Esophagus (tissue), 2 donors: ENCODE results near the gene NUTM2D. TPM values are rescaled to one million over a fixed set of nuclear protein-coding genes. Genes with fewer than 3 reads are reported as not detected.
"Not testable (repeated sequence)": the region's sequence is repeated elsewhere in the genome, so short reads cannot be mapped to it uniquely, and the experiment has no call there.

Experiments used
- H3K27ac ChIP-seq, 2 donors: one replicate each; pipeline ENCODE4 v1.5.1; 2013; ENCODE audit warnings: low read depth in 2 of 2, mild to moderate bottlenecking in 2 of 2, inconsistent platforms in 1 of 2, low read length in 1 of 2, moderate library complexity in 1 of 2
- H3K27me3 ChIP-seq, 2 donors: one replicate each; pipeline ENCODE4 v1.6.1; 2013; ENCODE audit warnings: low read length in 2 of 2, control low read depth in 1 of 2, mild to moderate bottlenecking in 1 of 2; ENCODE audit not compliant: insufficient read depth in 2 of 2, control insufficient read depth in 1 of 2
- H3K36me3 ChIP-seq, 2 donors: one replicate each; pipeline ENCODE4 v1.6.1; 2013; ENCODE audit warnings: low read length in 1 of 2; ENCODE audit not compliant: control insufficient read depth in 2 of 2, insufficient read depth in 2 of 2
- H3K4me1 ChIP-seq, 2 donors: one replicate each; pipeline ENCODE4 v1.6.1; 2013; ENCODE audit warnings: low read length in 1 of 2; ENCODE audit not compliant: control insufficient read depth in 2 of 2, insufficient read depth in 2 of 2
- H3K4me3 ChIP-seq, 2 donors: one replicate each; pipeline ENCODE4 v1.5.1; 2013; ENCODE audit warnings: low read length in 2 of 2, mild to moderate bottlenecking in 2 of 2, low read depth in 1 of 2, moderate library complexity in 1 of 2
- H3K9me3 ChIP-seq, 2 donors: one replicate each; pipeline ENCODE4 v1.6.1; 2013; ENCODE audit warnings: mild to moderate bottlenecking in 2 of 2, low read depth in 1 of 2, low read length in 1 of 2, moderate library complexity in 1 of 2; ENCODE audit not compliant: control insufficient read depth in 2 of 2, insufficient read depth in 1 of 2
- WGBS, 2 donors: extraction: QIAGEN DNeasy Blood & Tissue Kit; methylation state at CpG; one replicate each; pipeline ENCODE4 v1.1.7; 2013; 5-methylcytosine and 5-hydroxymethylcytosine counted together
- polyA plus RNA-seq, 2 donors: library from polyadenylated mRNA; stranded (reverse); fragments of 200-250 nt; gene quantifications; one replicate each; pipeline ENCODE4 v1.2.3, GENCODE V29; 2013
- donor health status: healthy with polysubstance abuse.
- donor health status: Bipolar disorder and iron deficiency.

The NUTM2D gene
- polyA plus RNA-seq, 2 donors: 1.6 to 7.0 TPM

DNA sequence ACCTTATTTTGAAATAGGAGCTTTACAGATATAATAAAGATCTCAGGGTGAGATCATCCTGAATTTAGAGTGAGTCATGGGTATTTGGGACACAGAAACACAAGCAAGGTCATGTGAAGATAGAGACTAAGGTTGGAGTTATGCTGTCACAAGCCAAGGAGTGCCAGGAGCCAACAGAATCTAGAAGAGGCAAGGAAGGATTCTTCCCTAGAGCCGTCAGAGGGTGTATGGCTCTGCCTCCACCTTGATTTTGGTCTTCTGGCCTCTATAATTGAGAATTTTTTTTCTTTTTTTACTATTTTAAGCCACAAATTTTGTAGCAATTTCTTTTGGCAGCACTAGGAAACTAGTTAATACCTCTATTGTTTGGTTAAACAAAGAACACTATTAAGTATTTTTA lies 24.9 kb upstream of the NUTM2D start:
- H3K4me1 ChIP-seq, H3K27ac ChIP-seq, H3K4me3 ChIP-seq, H3K9me3 ChIP-seq, H3K36me3 ChIP-seq, H3K27me3 ChIP-seq: not testable (repeated sequence)
- 67 to 70% methylated on average over 1 of the region's 1 CpG for WGBS, 2 donors

DNA sequence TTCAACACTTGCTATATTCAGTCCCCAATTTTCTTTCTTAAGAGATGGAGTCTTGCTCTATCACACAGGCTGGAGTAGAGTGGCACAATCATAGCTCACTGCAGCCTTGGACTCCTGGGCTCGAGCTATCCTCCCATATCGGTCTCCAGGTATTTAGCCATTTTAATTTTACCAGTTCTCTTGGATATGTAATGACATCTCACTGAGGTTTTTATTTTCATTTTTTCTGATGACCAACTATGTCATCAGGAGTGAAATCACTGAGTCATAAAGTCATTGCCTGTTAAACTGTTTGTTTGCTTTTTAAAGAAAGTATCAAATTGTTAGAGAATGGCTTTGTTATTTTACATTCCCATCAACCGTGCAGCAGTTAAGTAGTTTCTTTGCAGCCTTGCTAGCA lies 17.1 kb upstream of the NUTM2D start:
- not testable (repeated sequence) for H3K27me3 ChIP-seq, H3K4me3 ChIP-seq, H3K4me1 ChIP-seq, H3K9me3 ChIP-seq, H3K36me3 ChIP-seq, H3K27ac ChIP-seq
- 59 to 63% methylated on average over 3 of the region's 3 CpGs for WGBS, 2 donors

DNA sequence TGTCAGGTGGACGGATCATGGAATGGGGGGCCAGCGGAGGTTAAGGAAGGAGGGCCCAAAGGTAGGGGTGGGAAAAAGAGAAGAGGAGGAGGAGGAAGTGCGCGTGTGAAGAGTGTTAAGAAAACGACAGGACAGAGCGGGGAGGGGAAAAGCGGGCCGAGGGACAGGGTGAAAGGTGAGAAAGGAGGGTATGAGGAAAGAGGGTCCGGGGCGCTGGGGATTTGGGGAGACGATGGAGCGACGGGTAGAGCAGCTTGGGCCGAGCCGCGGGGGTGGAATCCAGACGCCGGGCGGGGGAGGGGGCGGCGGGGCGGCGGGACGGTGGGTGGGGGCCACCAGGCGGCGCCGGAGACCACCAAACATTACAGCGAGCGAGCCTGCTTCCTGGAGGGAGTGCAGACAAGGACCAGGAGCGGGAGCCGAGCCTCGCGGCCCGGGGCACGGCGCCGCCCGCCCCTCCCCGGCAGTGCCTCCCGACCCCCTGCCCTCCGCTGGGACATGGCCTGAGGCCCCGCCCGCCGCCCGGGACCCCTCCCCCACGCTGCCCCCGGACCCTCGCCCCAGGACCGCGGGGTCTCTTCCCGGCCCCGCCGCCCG lies 15.9 kb upstream of the NUTM2D start:
- WGBS, 2 donors: 0 to 1% methylated on average over 8 to 14 of the region's 54 CpGs
- not testable (repeated sequence) for H3K36me3 ChIP-seq, H3K27ac ChIP-seq, H3K4me1 ChIP-seq, H3K9me3 ChIP-seq, H3K27me3 ChIP-seq
- peak overlapping the region; percentile 52 to 57 for H3K4me3 ChIP-seq

DNA sequence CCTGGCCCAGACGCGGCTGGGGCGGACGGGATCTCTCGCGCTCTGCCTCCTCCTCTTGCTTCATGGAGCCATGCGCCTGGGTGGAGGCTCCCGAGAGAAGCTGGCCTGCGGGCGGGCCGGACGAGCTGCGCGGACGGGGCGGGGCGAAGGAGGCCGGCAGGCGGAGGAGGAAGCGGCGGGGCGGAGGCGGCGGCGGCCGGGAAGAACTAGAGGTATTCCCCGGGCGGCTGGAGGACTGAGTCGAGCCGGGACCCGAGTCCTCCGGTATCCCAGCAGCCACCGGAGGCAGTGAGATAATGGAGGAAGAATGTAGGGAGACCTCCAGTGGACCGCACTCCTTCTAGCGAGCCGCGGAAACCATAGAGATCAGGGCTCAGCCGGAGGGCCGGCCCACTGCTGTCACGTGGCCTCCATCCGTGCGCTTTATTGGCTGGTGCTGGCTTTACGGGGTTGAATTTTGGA lies 15.3 kb upstream of the NUTM2D start:
- Histone ChIP-seq H3K27ac (peak overlapping the region; percentile 81 to 86), H3K4me3 (peak overlapping the region; percentile 52 to 57)
- H3K4me1 ChIP-seq, H3K27me3 ChIP-seq, H3K36me3 ChIP-seq, H3K9me3 ChIP-seq: not testable (repeated sequence)
- WGBS, 2 donors: 1% methylated on average over 24 to 41 of the region's 43 CpGs

DNA sequence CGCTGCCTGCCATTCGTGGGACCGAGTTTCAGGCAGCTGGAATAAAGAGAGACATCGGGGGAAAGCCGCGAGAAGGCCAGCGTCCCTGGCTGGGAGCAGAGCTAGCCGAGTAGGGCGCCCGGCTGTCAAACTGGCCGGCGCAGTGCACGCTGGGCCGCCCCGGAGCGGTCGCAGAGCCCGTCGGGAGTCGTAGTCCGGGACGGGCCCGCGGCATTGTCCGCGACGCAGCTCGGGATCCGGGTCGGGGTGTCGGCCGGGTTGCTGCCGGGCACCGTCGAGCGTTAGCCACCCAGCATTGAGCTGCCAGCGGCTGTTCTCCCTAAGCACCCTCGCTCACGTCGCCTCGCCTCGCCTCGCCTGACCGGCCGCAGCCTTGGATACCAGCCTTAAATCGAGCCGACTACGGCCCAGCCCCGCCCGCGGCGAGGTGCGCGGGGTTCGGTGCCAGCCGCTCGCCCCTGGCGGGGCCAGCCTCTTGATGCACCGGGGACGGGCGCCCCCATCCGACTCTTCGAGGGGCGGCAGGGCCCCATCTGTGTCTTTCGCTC lies 14.8 kb upstream of the NUTM2D start:
- H3K36me3 ChIP-seq, H3K4me1 ChIP-seq, H3K9me3 ChIP-seq, H3K27me3 ChIP-seq: not testable (repeated sequence)
- WGBS, 2 donors: 0% methylated on average over 34 to 60 of the region's 65 CpGs
- H3K4me3 ChIP-seq: peak overlapping the region; percentile 42 to 53
- H3K27ac ChIP-seq: peak overlapping the region; percentile 70 to 81

DNA sequence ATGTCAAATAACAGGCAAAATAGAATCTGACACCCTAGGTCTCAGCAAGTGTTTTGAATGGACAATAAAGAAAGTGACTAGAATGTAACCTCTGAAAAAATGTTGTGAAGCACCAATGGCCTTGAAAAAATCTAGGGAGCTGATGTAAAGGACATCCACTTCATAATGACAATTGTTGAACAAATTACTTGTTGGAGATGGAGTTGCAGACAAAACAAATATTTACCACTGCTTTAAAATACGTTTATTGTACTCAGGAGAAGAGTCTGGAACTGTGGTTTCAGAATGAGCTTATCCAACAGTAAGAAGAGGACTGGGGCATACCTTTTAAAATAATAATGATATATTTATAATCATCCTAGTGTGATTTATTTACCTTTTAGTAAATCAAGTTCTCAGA lies 11.8 kb upstream of the NUTM2D start:
- not testable (repeated sequence) for H3K4me1 ChIP-seq, H3K4me3 ChIP-seq, H3K27me3 ChIP-seq, H3K9me3 ChIP-seq, H3K27ac ChIP-seq, H3K36me3 ChIP-seq
- WGBS, 2 donors: 61 to 63% methylated on average over 1 of the region's 1 CpG

DNA sequence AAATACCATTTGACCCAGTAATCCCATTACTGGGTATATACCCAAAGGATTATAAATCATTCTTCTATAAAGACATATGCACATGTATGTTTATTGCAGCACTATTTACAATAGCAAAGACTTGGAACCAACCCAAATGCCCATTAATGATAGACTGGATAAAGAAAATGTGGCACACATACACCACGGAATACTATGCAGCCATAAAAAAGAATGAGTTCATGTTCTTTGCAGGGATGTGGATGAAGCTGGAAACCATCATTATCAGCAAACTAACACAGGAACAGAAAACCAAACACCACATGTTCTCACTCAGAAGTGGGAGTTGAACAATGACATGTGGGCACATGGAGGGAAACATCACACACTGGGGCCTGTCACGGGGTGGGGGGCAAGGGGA lies 7.4 kb upstream of the NUTM2D start:
- not testable (repeated sequence) for H3K9me3 ChIP-seq, H3K27ac ChIP-seq, H3K36me3 ChIP-seq, H3K4me1 ChIP-seq, H3K27me3 ChIP-seq, H3K4me3 ChIP-seq
- WGBS, 2 donors: 88 to 94% methylated on average over 2 of the region's 2 CpGs

DNA sequence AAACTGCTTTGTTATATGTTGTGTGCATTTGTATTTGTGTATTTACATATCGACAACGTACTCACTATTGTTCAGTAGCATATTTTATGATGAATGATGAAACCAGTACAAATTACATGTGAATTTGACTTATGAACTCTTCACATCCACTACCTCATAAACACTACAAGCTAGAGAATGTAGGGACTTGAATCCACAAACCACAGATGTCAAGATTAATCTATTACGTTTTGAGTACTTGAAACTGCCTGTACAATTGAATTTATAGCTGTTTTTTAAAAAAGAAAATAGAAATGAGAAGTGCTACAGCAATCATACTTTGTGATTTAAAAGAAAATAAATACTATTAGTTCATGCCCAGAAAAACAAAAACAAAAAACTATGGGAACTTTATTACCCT lies 4.7 kb upstream of the NUTM2D start:
- H3K9me3 ChIP-seq, H3K27ac ChIP-seq: not testable (repeated sequence)
- 63 to 68% methylated on average over 3 of the region's 3 CpGs for WGBS, 2 donors

DNA sequence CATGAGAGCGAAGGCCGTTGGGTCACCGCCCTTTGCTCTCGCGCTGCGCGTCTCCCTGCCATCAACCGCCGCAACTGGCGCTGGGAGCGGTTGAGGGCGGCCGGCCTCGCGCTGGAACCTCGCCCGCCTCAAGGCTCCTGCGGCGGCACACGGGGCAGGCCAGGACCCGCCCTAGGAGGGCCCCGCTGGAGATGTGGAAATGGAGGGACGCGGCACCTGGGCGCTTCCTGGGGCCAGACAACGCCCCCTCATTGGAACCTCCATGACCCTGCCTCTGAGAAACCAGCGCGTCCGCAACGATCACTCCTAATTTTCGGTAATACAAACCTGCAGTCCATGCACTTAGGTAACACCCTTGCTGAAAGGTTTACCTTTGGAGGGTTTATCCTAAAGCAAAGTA lies 2.4 kb upstream of the NUTM2D start:
- not testable (repeated sequence) for H3K36me3 ChIP-seq, H3K27ac ChIP-seq, H3K9me3 ChIP-seq, H3K27me3 ChIP-seq, H3K4me3 ChIP-seq, H3K4me1 ChIP-seq
- 88 to 89% methylated on average over 13 to 20 of the region's 31 CpGs for WGBS, 2 donors

More for the DNA sequence above, 4.7 kb upstream of the NUTM2D start:
- not testable (repeated sequence) for H3K27me3 ChIP-seq, H3K4me3 ChIP-seq, H3K4me1 ChIP-seq, H3K36me3 ChIP-seq

DNA sequence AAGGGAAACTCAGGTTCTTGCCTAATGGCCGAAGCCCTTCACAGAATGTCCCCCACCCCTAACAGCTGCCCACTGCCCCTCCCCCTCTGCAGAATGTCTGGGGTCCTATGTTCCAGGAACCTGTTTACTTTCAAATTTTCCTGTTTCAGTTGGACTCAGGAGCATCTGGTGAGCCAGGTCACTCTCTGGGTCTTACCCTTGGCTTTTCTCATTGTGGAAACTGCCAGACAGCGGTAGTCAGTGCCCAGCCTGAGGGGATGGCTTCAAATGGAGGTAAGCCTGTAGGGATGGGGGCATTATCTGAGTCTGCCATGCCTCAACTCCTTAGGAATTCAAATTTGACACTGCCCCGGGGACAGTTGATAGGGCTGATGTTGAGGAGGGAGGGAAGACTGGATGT lies 615 bp downstream of the NUTM2D start:
- H3K27me3 ChIP-seq, H3K4me1 ChIP-seq, H3K4me3 ChIP-seq, H3K9me3 ChIP-seq, H3K36me3 ChIP-seq, H3K27ac ChIP-seq: not testable (repeated sequence)
- WGBS, 2 donors: 96 to 97% methylated on average over 1 of the region's 3 CpGs
